Mesenchymal stem cell (in vitro differentiated cells and primary cell): Measurements from ENCODE around the gene LMF1.

Source experiments
- DNase-seq: peaks from one replicate; pipeline ENCODE4 v3.0.0-alpha.2; 2013
- H2AFZ ChIP-seq: one replicate; pipeline ENCODE4 v1.6.1; 2013; ENCODE audit warnings: low read depth, mild to moderate bottlenecking, control low read depth, inconsistent platforms, low read length, moderate library complexity
- H2AK5ac ChIP-seq: 2 replicates; pipeline ENCODE4 v1.6.1; 2013; ENCODE audit warnings: low read length, moderate library complexity, mild to moderate bottlenecking, inconsistent platforms; ENCODE audit not compliant: severe bottlenecking
- H2BK120ac ChIP-seq: one replicate; pipeline ENCODE4 v1.6.1; 2013; ENCODE audit warnings: low read depth, mild to moderate bottlenecking, inconsistent platforms, low read length, moderate library complexity
- H2BK12ac ChIP-seq, 2 experiments: one replicate each; pipeline ENCODE4 v1.6.1; 2013; ENCODE audit warnings: inconsistent platforms in 2 of 2, low read length in 2 of 2, mild to moderate bottlenecking in 2 of 2, moderate library complexity in 2 of 2, control low read depth in 1 of 2
- H2BK15ac ChIP-seq: one replicate; pipeline ENCODE4 v1.6.1; 2013; ENCODE audit warnings: mild to moderate bottlenecking, low read depth, inconsistent platforms; ENCODE audit not compliant: poor library complexity, severe bottlenecking
- H2BK5ac ChIP-seq: 2 replicates; pipeline ENCODE4 v1.6.1; 2013; ENCODE audit warnings: low read depth, mild to moderate bottlenecking, low read length, control low read depth, inconsistent platforms; ENCODE audit not compliant: poor library complexity, severe bottlenecking
- H3K14ac ChIP-seq, 2 experiments: one replicate each; pipeline ENCODE4 v1.6.1; 2013; ENCODE audit warnings: inconsistent platforms in 2 of 2, low read length in 2 of 2, control low read depth in 1 of 2, mild to moderate bottlenecking in 1 of 2, moderate library complexity in 1 of 2
- H3K18ac ChIP-seq, 2 experiments: one replicate each; pipeline ENCODE4 v1.6.1; 2013; ENCODE audit warnings: inconsistent platforms in 2 of 2, low read length in 2 of 2, control low read depth in 1 of 2, low read depth in 1 of 2, mild to moderate bottlenecking in 1 of 2
- H3K23ac ChIP-seq, 2 experiments: one replicate each; pipeline ENCODE4 v1.6.1; 2013; ENCODE audit warnings: inconsistent platforms in 2 of 2, low read length in 2 of 2, mild to moderate bottlenecking in 2 of 2, moderate library complexity in 2 of 2, control low read depth in 1 of 2
- H3K27ac ChIP-seq: 2 replicates; pipeline ENCODE4 v1.5.1; 2013; ENCODE audit warnings: mild to moderate bottlenecking, moderate library complexity, low read length, control low read depth, inconsistent platforms; ENCODE audit not compliant: poor library complexity, severe bottlenecking
- H3K27me3 ChIP-seq, 2 experiments: 2 replicates each; pipeline versions ENCODE4 v1.6.1 to v1.7.0; 2013; ENCODE audit warnings: low read length in 2 of 2, mild to moderate bottlenecking in 2 of 2, moderate library complexity in 2 of 2, control low read depth in 1 of 2, inconsistent platforms in 1 of 2; ENCODE audit not compliant: control insufficient read depth in 1 of 2, insufficient read depth in 1 of 2
- H3K36me3 ChIP-seq, 2 experiments: 2 replicates each; pipeline versions ENCODE4 v1.6.1 to v1.7.0; 2013; ENCODE audit warnings: low read length in 2 of 2, control low read depth in 1 of 2, inconsistent platforms in 1 of 2, low read depth in 1 of 2, mild to moderate bottlenecking in 1 of 2; ENCODE audit not compliant: insufficient read depth in 2 of 2, control insufficient read depth in 1 of 2
- H3K4ac ChIP-seq, 2 experiments: one replicate each; pipeline ENCODE4 v1.6.1; 2013; ENCODE audit warnings: inconsistent platforms in 2 of 2, low read length in 2 of 2, mild to moderate bottlenecking in 2 of 2, moderate library complexity in 2 of 2, control low read depth in 1 of 2, low read depth in 1 of 2
- H3K4me1 ChIP-seq: 2 replicates; pipeline ENCODE4 v1.6.1; 2013; ENCODE audit warnings: low read depth, low read length, control low read depth; ENCODE audit not compliant: control insufficient read depth, insufficient read depth
- H3K4me2 ChIP-seq: 2 replicates; pipeline ENCODE4 v1.6.1; 2013; ENCODE audit warnings: low read length, mild to moderate bottlenecking, inconsistent platforms; ENCODE audit not compliant: poor library complexity, severe bottlenecking
- H3K4me3 ChIP-seq, 2 experiments: 2 replicates each; pipeline versions ENCODE4 v1.5.1 to v1.7.0; 2013; ENCODE audit warnings: low read length in 2 of 2, mild to moderate bottlenecking in 2 of 2, control low read depth in 1 of 2, low read depth in 1 of 2; ENCODE audit not compliant: insufficient read depth in 1 of 2
- H3K79me1 ChIP-seq: replicated peaks from 2 replicates; pipeline ENCODE4 v1.6.1; 2013; ENCODE audit warnings: mild to moderate bottlenecking, control low read depth, low read length, inconsistent platforms; ENCODE audit not compliant: poor library complexity, severe bottlenecking
- H3K9ac ChIP-seq: 2 replicates; pipeline ENCODE4 v1.7.0; 2013; ENCODE audit warnings: mild to moderate bottlenecking, low read length, moderate library complexity
- H3K9me3 ChIP-seq: 2 replicates; pipeline ENCODE4 v1.7.0; 2013; ENCODE audit warnings: mild to moderate bottlenecking, low read length; ENCODE audit not compliant: control insufficient read depth
- H4K8ac ChIP-seq: one replicate; pipeline ENCODE4 v1.6.1; 2013; ENCODE audit warnings: inconsistent platforms, mild to moderate bottlenecking, low read length, moderate library complexity
- H4K91ac ChIP-seq: one replicate; pipeline ENCODE4 v1.6.1; 2013; ENCODE audit warnings: mild to moderate bottlenecking, low read length, inconsistent platforms
- WGBS: methylation state at CpG from one replicate; pipeline ENCODE4 v1.1.7; 2013; ENCODE audit warnings: mixed read lengths; 5-methylcytosine and 5-hydroxymethylcytosine counted together

LMF1 gene

DNA sequence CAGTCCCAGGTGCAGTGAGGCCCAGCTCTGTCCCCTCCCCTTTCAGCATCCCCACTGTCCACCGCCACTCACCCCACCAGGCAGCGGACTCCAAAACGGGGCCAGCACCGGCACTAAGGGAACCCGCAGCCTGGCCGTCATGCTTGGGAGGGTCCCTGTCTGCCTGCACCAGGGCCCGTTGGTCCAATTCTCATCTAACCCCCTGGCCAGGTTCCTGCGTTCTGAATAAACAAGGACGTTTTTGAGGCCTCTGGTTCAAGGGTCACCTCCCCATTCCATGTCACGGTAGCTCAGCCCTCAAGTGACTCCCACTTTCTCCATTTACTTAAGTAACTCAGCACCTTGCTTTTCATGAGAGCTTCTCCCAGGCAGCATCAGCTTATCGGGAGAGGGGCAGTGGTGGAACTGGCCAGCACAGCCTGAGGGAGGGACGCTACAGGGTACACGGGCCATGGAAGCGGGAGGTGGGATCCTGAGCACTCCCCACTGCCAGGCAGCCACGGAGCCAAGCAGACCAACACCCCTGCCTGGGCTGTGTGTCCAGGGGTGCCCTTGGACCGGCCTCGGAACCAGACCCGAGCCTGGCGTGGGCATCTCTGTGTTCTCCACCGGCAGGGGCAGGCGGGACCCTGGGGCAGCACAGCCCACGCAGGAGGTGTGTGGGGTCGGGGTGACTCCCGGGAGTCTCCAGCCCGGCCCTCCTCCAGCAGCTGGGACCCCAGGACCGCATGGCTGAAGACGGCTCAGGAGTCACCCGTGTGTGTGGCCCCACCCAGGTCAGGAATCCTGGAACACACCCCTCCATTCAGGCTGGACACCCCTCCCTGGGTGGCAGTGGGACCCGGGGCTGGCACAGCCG lies 95.4 kb downstream of the LMF1 start:
- Histone ChIP-seq H3K9me3 (no peaks in the 10 kb centered on the region), H2BK5ac (no peak overlapping the region), H2AK5ac (no peak overlapping the region), H3K14ac (no peak overlapping the region), H4K8ac (no peak overlapping the region), H2BK12ac (no peak overlapping the region), H2BK15ac (no peak overlapping the region), H2AFZ (no peak overlapping the region), H3K79me1 (no peaks in the 10 kb centered on the region), H3K36me3 (peaks cover 5 to 11% of the 10 kb centered on the region in 2 experiments), H3K23ac (no peak overlapping the region), H3K27me3 (no peaks in the 10 kb centered on the region), H4K91ac (no peak overlapping the region), H3K4me2 (no peak overlapping the region), H3K4ac (no peak overlapping the region), H3K9ac (no peak overlapping the region), H3K4me3 (no peak overlapping the region), H3K27ac (no peak overlapping the region), H3K4me1 (no peaks in the 10 kb centered on the region), H3K18ac (no peak overlapping the region), H2BK120ac (no peak overlapping the region)
- WGBS, result 86% methylated on average over 30 of the region's 30 CpGs
- DNase-seq, result no peak

DNA sequence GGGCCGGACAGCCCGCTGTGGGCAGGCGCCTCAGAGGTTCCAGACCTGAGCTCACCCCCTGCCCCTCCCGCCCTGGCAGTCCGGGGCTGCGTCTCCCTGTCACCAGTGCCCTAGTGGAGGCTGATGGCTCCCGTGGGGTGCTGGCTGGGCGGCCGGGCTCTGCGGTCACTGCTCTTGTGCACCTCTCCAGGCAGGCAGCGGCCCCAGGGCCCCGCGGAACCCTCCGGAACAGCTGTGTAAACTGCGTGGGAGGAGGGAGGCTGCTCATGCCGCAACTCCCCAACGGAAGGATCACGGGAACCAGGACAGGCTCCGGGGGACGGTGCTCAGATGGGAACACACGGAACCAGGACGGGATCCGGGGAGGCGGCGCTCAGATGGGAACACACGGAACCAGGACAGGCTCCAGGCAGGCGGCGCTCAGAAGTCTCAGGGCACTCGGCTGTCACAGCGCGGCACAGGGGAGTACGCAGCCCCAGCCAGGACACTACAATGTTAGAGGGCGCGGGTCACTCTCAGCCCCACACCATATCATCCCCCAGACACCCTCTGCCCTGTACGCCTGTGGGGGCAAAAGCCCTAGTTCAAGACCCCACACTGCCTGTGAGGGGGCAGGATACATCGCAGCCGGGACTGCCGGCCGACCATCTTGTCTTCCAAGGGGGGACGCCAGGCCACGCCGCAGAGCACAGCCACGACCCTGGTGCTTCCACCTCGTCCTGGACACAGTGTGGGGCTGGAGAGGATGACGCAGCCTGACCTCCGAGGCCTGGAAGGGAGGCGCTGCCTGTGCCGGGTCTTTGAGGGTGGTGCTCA lies 96.2 kb downstream of the LMF1 start:
- Histone ChIP-seq H3K14ac (no peak overlapping the region), H2BK12ac (no peak overlapping the region), H3K4ac (no peak overlapping the region), H3K9ac (no peak overlapping the region), H3K4me2 (no peak overlapping the region), H3K36me3 (peaks cover 5 to 14% of the 10 kb centered on the region in 2 experiments), H2BK15ac (no peak overlapping the region), H3K4me1 (no peaks in the 10 kb centered on the region), H2BK120ac (no peak overlapping the region), H4K8ac (no peak overlapping the region), H2AFZ (no peak overlapping the region), H2BK5ac (no peak overlapping the region), H3K4me3 (no peak overlapping the region), H3K23ac (no peak overlapping the region), H3K27me3 (no peaks in the 10 kb centered on the region), H2AK5ac (no peak overlapping the region), H3K18ac (no peak overlapping the region), H3K9me3 (no peaks in the 10 kb centered on the region), H3K79me1 (no peaks in the 10 kb centered on the region), H4K91ac (no peak overlapping the region), H3K27ac (no peak overlapping the region)
- 90% methylated on average over 47 of the region's 48 CpGs for WGBS
- no peak for DNase-seq

DNA sequence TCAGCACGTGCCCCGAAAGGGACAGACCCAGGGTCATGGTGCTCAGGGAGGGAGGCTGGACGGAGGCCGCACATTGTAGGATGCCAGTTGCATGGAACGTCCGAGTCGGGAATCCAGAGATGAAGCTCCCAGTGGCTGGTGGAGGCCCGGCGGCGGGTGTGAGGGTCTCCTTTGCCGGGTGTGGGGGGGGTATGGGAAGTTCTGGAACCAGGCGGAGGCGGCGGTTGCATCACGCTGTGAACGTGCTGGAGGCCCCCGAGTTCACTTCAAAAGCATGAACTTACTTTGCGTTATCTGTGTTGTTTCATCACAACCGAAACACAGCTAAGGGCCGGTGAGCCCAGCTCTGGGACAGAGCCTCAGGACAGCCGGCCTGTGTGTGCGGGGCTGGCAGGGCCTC lies 96.9 kb downstream of the LMF1 start:
- H3K18ac ChIP-seq, result no peak overlapping the region
- no peak overlapping the region for H3K4ac ChIP-seq
- H4K91ac ChIP-seq, result no peak overlapping the region
- no peak overlapping the region for H3K23ac ChIP-seq
- DNase-seq, result no peak
- H3K4me3 ChIP-seq, result no peak overlapping the region
- no peaks in the 10 kb centered on the region for H3K79me1 ChIP-seq
- no peak overlapping the region for H3K14ac ChIP-seq
- H3K4me2 ChIP-seq, result no peak overlapping the region
- no peak overlapping the region for H2BK15ac ChIP-seq
- no peak overlapping the region for H2AK5ac ChIP-seq
- H3K36me3 ChIP-seq, result peaks cover 5 to 18% of the 10 kb centered on the region in 2 experiments
- no peaks in the 10 kb centered on the region for H3K27me3 ChIP-seq
- no peak overlapping the region for H3K9ac ChIP-seq
- no peaks in the 10 kb centered on the region for H3K4me1 ChIP-seq
- no peak overlapping the region for H2BK120ac ChIP-seq
- H2BK5ac ChIP-seq, result no peak overlapping the region
- no peaks in the 10 kb centered on the region for H3K9me3 ChIP-seq
- WGBS, result 86% methylated on average over 22 of the region's 22 CpGs
- H4K8ac ChIP-seq, result no peak overlapping the region
- no peak overlapping the region for H3K27ac ChIP-seq
- no peak overlapping the region for H2BK12ac ChIP-seq
- H2AFZ ChIP-seq, result no peak overlapping the region

DNA sequence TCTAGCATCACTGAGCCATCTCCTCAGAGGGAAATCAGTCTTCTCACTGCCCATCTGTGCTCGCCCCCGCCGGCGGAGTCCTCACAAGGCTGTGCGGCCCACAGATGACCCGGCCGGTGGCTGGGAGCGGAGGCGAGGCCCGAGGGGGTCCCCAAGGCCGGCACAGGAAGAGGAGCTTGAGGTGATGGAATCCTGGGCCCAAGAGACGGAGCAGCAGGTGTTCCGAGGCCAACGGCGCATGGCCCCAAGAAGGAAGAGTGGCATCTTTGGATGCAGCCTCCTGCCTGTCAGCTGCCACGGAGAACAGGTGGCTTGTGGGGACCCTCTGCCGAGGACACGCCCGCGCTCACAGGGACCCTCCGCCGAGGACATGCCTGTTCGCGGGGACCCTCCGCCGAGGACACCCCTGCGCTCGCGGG lies 97.5 kb downstream of the LMF1 start:
- Histone ChIP-seq H3K9me3 (no peaks in the 10 kb centered on the region), H4K91ac (no peak overlapping the region), H2AK5ac (no peak overlapping the region), H3K4me2 (no peak overlapping the region), H3K18ac (no peak overlapping the region), H3K4ac (no peak overlapping the region), H3K14ac (no peak overlapping the region), H3K23ac (no peak overlapping the region), H3K79me1 (no peaks in the 10 kb centered on the region), H3K4me3 (no peak overlapping the region), H2BK5ac (no peak overlapping the region), H3K4me1 (no peaks in the 10 kb centered on the region), H3K9ac (no peak overlapping the region), H2BK12ac (no peak overlapping the region), H3K36me3 (peaks cover 5 to 20% of the 10 kb centered on the region in 2 experiments), H3K27ac (no peak overlapping the region), H2BK15ac (no peak overlapping the region), H2AFZ (no peak overlapping the region), H3K27me3 (no peaks in the 10 kb centered on the region), H4K8ac (no peak overlapping the region), H2BK120ac (no peak overlapping the region)
- 85% methylated on average over 20 of the region's 29 CpGs for WGBS
- DNase-seq, result no peak
